ENCODE measurements around the gene GPR158.

The GPR158 gene

DNA sequence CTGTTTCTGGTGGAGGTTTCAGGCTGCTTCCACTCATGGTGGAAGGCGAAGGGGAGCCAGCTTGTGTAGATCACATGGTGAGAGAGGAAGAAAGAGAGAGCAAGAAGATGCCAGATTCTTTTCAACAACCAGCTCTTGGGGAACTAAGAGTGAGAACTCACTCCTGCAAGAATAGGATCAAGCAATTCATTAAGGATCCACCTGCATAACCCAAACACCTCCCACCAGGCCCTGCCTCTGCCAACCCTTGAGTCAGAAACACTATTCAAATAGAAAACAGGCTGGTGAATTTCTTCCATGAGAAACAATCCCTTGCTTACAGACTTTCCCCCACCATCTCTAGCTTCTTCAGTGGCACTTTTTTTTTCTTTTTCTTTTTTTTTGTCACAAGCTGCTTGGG, 317.2 kb downstream of the GPR158 start:
- no peak overlapping the region for H3K27ac ChIP-seq

GRCh38 chr10:25492680-25493079, 317.9 kb downstream of the GPR158 start:
- Histone ChIP-seq H3K27ac (no peak overlapping the region), H3K4me3 (no peak overlapping the region)

More for the DNA sequence above, 317.2 kb downstream of the GPR158 start:
- H3K4me3 ChIP-seq: no peak overlapping the region

- H3K4me3 ChIP-seq: no peak overlapping the region
- H3K27ac ChIP-seq: no peak overlapping the region
Observed at GRCh38 chr10:25493122-25493893, 318.5 kb downstream of the GPR158 start.

- Histone ChIP-seq H3K4me3 (no peak overlapping the region), H3K27ac (no peak overlapping the region)
Observed at GRCh38 chr10:25497246-25497645, 322.4 kb downstream of the GPR158 start.

- H3K27ac ChIP-seq: no peak overlapping the region
- H3K4me3 ChIP-seq: no peak overlapping the region
Observed at GRCh38 chr10:25498645-25499044, 323.8 kb downstream of the GPR158 start.

DNA sequence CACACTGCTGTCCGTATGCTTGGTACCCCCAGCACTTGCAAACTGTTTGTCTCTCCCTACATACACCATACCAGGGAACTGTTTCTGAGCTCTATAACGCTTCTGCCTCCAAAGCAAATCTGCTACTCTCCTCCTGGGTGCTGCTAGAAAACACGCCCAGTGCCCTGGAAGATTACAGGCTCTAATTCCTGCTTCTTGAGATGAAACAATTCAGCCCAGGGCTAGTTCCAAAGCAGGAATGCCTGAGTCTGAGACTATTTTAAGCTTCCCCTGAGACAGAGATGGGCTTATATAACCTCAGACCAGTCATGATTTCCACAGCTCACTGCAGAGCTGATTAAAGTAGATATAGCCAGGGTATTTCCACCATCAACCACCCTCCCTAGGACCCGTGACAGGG, 327.1 kb downstream of the GPR158 start:
- H3K4me3 ChIP-seq: no peak overlapping the region

GRCh38 chr10:25502453-25502852, 327.7 kb downstream of the GPR158 start:
- H3K27ac ChIP-seq: no peak overlapping the region

More for the DNA sequence above, 327.1 kb downstream of the GPR158 start:
- no peak overlapping the region for H3K27ac ChIP-seq

DNA sequence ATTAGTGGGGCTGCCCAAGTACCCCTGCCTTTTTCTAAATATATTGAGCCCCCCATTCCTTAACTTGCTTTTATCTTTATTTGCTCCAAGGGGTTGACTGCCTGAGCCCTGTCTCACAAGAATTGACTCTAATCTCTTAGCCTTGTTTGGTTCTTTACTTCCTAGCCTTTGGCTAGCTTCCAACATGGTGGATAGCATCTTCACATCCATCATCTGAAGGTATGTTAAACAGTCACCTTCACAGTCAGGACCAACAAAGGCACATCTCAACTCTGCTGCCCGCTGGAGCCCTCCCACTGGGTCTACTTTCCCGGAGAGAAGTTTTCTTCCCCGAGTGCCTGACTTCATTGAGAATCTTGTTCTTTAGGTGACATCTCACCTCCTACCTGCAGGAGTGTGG, 329.5 kb downstream of the GPR158 start:
- Histone ChIP-seq H3K4me3 (no peak overlapping the region), H3K27ac (no peak overlapping the region)

More at GRCh38 chr10:25502453-25502852, 327.7 kb downstream of the GPR158 start:
- H3K4me3 ChIP-seq: no peak overlapping the region

DNA sequence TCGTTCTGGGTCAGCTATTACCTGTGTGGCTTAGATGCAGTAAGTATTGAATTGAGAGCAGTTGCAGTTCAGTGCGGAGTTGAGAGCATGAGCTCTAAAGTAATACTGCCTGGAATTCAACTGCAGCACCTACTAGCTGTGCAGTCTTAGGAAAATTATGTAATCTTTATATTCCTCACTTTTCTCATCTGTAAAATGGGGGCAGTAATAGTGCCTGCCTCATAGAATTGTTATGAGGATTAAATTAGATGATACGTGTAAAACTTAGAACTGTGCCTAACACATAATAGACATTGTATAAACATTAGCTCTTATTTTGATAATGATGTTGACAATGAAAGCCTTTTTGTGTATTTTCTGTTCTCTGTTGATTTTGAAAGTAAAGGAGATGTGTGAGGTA, 330.0 kb downstream of the GPR158 start:
- no peak overlapping the region for H3K27ac ChIP-seq
- no peak overlapping the region for H3K4me3 ChIP-seq

GRCh38 chr10:25505466-25505865, 330.7 kb downstream of the GPR158 start:
- Histone ChIP-seq H3K27ac (no peak overlapping the region), H3K4me3 (no peak overlapping the region)

- H3K4me3 ChIP-seq: no peak overlapping the region
- H3K27ac ChIP-seq: no peak overlapping the region
Observed at GRCh38 chr10:25506821-25507335, 332.1 kb downstream of the GPR158 start.

- Histone ChIP-seq H3K4me3 (no peak overlapping the region), H3K27ac (no peak overlapping the region)
Observed at GRCh38 chr10:25508112-25508815, 333.5 kb downstream of the GPR158 start.

DNA sequence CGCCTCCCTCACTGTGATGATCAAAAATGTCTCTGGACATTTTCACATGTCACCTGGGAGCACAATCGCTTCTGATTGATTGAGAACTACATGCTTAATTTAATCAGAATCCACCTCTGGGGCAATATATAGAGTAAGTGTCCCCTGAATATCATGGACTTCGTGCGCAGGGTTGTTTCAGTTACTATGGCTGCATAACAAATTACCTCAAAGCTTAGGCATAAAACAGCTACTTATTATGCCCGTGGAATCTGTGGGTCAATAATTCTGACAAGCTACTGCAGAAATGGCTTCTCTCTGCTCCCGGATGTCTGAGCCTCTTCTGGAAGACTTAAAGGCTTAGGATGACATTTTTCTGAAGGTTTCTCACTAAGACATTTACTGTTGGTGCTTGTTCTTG, 334.4 kb downstream of the GPR158 start:
- no peak overlapping the region for H3K27ac ChIP-seq
- no peak overlapping the region for H3K4me3 ChIP-seq

GRCh38 chr10:25522294-25522693, 347.5 kb downstream of the GPR158 start:
- Histone ChIP-seq H3K27ac (no peak overlapping the region), H3K4me3 (no peak overlapping the region)

DNA sequence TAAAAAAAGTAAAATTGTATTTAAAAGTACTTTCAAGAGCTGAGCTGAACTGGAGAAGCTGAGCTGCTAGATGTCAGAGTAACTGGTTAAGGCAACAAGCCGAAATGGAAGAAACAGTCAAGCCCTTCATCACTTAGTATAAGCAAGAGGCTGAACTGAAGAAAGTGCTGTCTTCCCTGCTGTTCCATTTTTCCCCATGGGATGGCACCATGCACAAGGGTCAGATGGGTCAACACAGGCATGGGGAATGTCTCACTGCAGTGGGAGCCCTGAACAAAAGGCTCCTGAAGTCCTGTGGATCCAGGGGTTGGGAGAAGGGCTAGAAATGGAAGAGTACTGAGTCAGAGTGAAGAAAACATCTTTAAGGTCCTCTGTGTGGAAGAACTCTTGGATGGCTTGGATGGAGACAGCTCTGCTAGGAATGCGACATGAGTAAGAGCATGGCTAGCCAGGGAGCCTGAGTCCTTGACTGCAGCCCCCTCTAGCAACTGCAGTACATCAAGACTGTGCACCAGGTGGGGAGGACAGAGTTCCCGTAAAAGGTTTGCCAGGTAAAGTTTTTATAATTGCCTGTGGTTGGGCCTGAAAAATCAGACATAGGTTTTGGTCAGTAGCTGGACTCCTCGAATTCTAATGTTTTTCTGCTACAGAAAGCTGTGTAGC, 348.3 kb downstream of the GPR158 start:
- no peak overlapping the region for H3K27ac ChIP-seq
- no peak overlapping the region for H3K4me3 ChIP-seq

DNA sequence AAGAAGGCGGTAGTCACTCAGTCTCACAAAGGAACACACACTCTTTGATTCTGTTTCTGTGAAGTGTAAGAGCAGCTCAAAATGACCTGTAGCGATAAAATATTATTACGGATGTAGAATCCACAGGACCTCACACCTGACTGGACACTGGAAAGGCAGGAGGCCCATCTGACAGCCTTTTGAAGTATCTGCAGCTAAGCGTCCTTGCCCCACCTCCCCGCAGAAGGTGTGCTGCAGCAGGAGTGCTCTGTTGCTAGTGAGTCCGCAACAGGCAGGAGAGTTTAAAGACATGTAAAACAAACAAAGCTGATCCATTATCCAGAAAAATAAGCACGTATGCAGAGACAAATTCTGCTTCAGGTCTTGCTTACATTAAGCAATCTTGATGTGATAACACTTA, 355.5 kb downstream of the GPR158 start:
- Histone ChIP-seq H3K27ac (no peak overlapping the region), H3K4me3 (no peak overlapping the region)

- Histone ChIP-seq H3K4me3 (no peak overlapping the region), H3K27ac (no peak overlapping the region)
Observed at GRCh38 chr10:25531457-25532061, 356.8 kb downstream of the GPR158 start.

DNA sequence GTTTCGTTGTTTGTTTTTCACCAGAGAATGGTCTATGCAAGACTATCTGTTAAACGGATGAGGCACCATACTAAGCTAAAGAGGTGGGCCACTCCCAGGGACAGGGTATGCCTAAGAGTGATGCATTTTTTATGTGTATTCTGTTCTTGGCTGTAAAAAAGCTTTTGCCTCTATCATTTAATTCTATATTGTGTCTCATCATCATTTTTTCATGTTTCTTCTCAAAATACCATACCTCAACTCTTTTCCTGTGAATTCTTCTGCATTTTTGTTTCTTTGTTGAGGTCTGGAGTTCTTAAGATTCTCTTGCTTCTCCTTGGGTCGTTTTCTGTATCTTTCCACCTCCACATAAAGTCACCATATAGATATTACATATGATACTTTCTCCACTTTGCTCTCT, 357.4 kb downstream of the GPR158 start:
- no peak overlapping the region for H3K4me3 ChIP-seq
- H3K27ac ChIP-seq: no peak overlapping the region

- H3K27ac ChIP-seq: no peak overlapping the region
- no peak overlapping the region for H3K4me3 ChIP-seq
Observed at GRCh38 chr10:25536027-25536426, 361.2 kb downstream of the GPR158 start.

DNA sequence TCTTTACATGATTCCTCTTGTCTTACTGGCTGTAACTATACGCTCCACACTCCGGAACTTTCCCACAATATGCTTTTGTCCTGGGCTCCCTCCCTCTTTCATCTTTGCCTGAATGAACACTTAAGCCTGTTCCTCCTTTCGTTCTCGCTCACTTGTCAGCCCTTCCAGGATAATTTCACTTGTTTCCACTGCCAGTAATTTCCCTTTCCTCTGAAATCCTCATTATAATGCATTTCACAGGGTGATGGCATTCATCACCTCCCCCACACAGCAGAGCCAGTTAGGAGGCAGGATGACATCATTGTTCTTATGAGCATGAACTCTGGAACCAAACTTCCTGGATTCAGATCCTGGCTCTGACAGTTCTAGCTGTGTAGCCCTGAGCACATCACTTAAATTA, 372.6 kb downstream of the GPR158 start:
- no peak overlapping the region for H3K4me3 ChIP-seq

More for the DNA sequence above, 372.6 kb downstream of the GPR158 start:
- no peak overlapping the region for H3K27ac ChIP-seq
